HCT116 (cell line): ENCODE data around the gene PHOX2A.

ENCODE experiments used
- CEBPB ChIP-seq: IDR thresholded peaks from 2 replicates; pipeline ENCODE4 v1.6.1; 2012; ENCODE audit warnings: low read depth
- EGR1 ChIP-seq: IDR thresholded peaks from 2 replicates; pipeline ENCODE4 v1.6.1; 2012; ENCODE audit warnings: low read depth
- FOSL1 ChIP-seq: IDR thresholded peaks from 2 replicates; pipeline ENCODE4 v1.6.1; 2012; ENCODE audit warnings: low read depth
- POLR2A ChIP-seq: IDR thresholded peaks from 2 replicates; pipeline ENCODE4 v1.7.0; 2011; ENCODE audit warnings: borderline replicate concordance; ENCODE audit not compliant: insufficient read depth, insufficient read length; ENCODE audit errors: extremely low read depth
- SIN3A ChIP-seq: IDR thresholded peaks from 2 replicates; pipeline ENCODE4 v1.6.1; 2012; ENCODE audit warnings: low read depth
- SRF ChIP-seq: IDR thresholded peaks from 2 replicates; pipeline ENCODE4 v1.6.1; 2012; ENCODE audit warnings: low read depth
- TCF7L2 ChIP-seq: IDR thresholded peaks from 2 replicates; pipeline ENCODE4 v1.7.0; 2011; ENCODE audit warnings: borderline replicate concordance, inconsistent platforms; ENCODE audit not compliant: insufficient read depth, insufficient read length; ENCODE audit errors: extremely low read depth
- ZBTB33 ChIP-seq: IDR thresholded peaks from 2 replicates; pipeline ENCODE4 v1.6.1; 2011; ENCODE audit warnings: mild to moderate bottlenecking, low read length, moderate library complexity; ENCODE audit not compliant: insufficient replicate concordance; ENCODE audit errors: extremely low read depth
- ZFX ChIP-seq: fragments of 450-650 bp; IDR thresholded peaks from 2 replicates; pipeline ENCODE4 v1.6.1; 2017
- TF ChIP-seq, protein P1 (sequence below), 3 experiments: fragments of 200-600 bp in 1 of 3; sonication (generic) in 1 of 3; IDR thresholded peaks in 2 of 3; conservative IDR thresholded peaks in 1 of 3; 2 replicates each; pipeline ENCODE4 v1.5.1; 2012 to 2017; ENCODE audit warnings: low read depth in 2 of 3, low read length in 2 of 3, antibody characterized with exemption in 1 of 3, borderline replicate concordance in 1 of 3, control low read depth in 1 of 3, mild to moderate bottlenecking in 1 of 3, mixed read lengths in 1 of 3, mixed run types in 1 of 3, moderate library complexity in 1 of 3; ENCODE audit not compliant: insufficient read depth in 1 of 3
- TF ChIP-seq, protein P2 (sequence below): IDR thresholded peaks from 2 replicates; pipeline ENCODE4 v1.6.1; 2012; ENCODE audit warnings: low read depth
- TF ChIP-seq, protein P3 (sequence below): IDR thresholded peaks from 2 replicates; pipeline ENCODE4 v1.6.1; 2012

DNA sequence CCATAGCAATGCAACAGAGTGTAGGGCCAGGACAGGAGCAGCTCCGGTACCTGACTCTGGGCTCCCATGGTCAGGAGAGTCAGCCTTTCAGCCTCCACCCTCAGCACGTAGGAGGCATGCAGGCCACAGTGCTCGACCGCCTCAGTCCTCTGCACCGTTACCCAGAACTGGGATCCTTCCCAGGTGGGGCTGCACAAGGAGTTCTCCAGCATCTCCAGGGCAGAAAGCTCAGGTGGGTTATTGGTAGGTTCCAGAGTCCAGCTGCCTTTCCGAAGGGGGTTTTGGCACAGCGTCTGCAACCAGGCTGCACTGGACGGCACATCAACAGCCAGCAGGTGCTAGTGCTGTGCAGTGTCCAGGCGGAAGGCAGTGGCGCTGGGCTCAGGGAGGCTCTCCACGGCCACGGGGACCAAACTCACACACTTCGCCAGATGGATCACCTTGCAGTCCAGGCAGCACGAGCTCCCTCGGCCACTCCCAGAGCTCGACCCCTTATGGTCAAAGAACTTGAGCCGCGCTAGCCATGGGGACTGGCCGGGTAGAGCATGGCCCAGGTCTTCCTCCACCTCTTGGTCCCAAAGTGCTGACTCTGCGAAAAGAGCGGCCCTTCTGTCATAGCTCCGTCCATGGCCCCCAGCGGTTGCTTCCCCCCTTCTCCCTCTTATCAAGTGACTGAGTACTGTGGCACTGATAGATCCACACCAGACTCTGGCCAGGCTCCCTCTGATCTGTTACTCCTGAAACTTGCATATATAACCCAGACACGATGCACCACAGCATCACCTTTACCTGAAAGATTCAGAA, 6.9 kb upstream of the PHOX2A start:
- TF ChIP-seq FOSL1: no peak
- no peak for TF ChIP-seq POLR2A
- no peak for TF ChIP-seq ZBTB33
- TF ChIP-seq ZFX: no peak
- TF ChIP-seq, protein P1, sequence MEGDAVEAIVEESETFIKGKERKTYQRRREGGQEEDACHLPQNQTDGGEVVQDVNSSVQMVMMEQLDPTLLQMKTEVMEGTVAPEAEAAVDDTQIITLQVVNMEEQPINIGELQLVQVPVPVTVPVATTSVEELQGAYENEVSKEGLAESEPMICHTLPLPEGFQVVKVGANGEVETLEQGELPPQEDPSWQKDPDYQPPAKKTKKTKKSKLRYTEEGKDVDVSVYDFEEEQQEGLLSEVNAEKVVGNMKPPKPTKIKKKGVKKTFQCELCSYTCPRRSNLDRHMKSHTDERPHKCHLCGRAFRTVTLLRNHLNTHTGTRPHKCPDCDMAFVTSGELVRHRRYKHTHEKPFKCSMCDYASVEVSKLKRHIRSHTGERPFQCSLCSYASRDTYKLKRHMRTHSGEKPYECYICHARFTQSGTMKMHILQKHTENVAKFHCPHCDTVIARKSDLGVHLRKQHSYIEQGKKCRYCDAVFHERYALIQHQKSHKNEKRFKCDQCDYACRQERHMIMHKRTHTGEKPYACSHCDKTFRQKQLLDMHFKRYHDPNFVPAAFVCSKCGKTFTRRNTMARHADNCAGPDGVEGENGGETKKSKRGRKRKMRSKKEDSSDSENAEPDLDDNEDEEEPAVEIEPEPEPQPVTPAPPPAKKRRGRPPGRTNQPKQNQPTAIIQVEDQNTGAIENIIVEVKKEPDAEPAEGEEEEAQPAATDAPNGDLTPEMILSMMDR (IDR thresholded peaks at IDR 0.05 in 2 of 3, conservative IDR thresholded peaks at IDR 0.05 in 1 of 3; ENCODE audit: borderline replicate concordance in 1 of 3, insufficient read depth in 1 of 3, low read depth in 2 of 3, low read length in 2 of 3): no peak
- no peak for TF ChIP-seq TCF7L2
- TF ChIP-seq, protein P2, sequence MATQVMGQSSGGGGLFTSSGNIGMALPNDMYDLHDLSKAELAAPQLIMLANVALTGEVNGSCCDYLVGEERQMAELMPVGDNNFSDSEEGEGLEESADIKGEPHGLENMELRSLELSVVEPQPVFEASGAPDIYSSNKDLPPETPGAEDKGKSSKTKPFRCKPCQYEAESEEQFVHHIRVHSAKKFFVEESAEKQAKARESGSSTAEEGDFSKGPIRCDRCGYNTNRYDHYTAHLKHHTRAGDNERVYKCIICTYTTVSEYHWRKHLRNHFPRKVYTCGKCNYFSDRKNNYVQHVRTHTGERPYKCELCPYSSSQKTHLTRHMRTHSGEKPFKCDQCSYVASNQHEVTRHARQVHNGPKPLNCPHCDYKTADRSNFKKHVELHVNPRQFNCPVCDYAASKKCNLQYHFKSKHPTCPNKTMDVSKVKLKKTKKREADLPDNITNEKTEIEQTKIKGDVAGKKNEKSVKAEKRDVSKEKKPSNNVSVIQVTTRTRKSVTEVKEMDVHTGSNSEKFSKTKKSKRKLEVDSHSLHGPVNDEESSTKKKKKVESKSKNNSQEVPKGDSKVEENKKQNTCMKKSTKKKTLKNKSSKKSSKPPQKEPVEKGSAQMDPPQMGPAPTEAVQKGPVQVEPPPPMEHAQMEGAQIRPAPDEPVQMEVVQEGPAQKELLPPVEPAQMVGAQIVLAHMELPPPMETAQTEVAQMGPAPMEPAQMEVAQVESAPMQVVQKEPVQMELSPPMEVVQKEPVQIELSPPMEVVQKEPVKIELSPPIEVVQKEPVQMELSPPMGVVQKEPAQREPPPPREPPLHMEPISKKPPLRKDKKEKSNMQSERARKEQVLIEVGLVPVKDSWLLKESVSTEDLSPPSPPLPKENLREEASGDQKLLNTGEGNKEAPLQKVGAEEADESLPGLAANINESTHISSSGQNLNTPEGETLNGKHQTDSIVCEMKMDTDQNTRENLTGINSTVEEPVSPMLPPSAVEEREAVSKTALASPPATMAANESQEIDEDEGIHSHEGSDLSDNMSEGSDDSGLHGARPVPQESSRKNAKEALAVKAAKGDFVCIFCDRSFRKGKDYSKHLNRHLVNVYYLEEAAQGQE: no peak
- no peak for TF ChIP-seq CEBPB
- TF ChIP-seq SRF: no peak
- TF ChIP-seq, protein P3, sequence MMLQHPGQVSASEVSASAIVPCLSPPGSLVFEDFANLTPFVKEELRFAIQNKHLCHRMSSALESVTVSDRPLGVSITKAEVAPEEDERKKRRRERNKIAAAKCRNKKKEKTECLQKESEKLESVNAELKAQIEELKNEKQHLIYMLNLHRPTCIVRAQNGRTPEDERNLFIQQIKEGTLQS: no peak
- TF ChIP-seq EGR1: no peak
- TF ChIP-seq SIN3A: no peak
